ENCODE data around the gene ACTBL2. TPM values are rescaled to one million over a fixed set of nuclear protein-coding genes. Genes with fewer than 3 reads are reported as not detected.

The ACTBL2 gene
- total and polyA plus RNA-seq, 4 donors, result 0.04 to 0.29 (median 0.09) TPM; not detected in 1

GRCh38 chr5:57442080-57442839, 40.4 kb downstream of the ACTBL2 start:
- peaks cover 2 to 13% (median 7%) of the 10 kb centered on the region in 5 donors for H3K4me1 ChIP-seq (ENCODE audit: control insufficient read depth in 5 of 5, insufficient read depth in 5 of 5, low read length in 5 of 5)
- 80 to 92% methylated on average over 4 of the region's 4 CpGs for WGBS, 2 donors
- peak overlapping the region in 1 of 2 donors; percentile 7 for H3K27ac ChIP-seq (ENCODE audit: low read depth in 1 of 2, low read length in 1 of 2)
- peaks cover 0 to 1% (median 0%) of the 10 kb centered on the region in 4 donors for H3K9me3 ChIP-seq (ENCODE audit: control insufficient read depth in 4 of 4, insufficient read depth in 3 of 4, low read length in 3 of 4)
- H3K9ac ChIP-seq (ENCODE audit: insufficient read depth in 1 of 2, low read length in 2 of 2), result no peak overlapping the region
- no peaks in the 10 kb centered on the region for H3K36me3 ChIP-seq (ENCODE audit: control insufficient read depth in 4 of 4, insufficient read depth in 4 of 4, low read length in 4 of 4)
- ATAC-seq (ENCODE audit: insufficient read depth, low FRiP score), result no peak
- DNase-seq, result no peak
- TF ChIP-seq CTCF (IDR thresholded peaks at IDR 0.05; ENCODE audit: control extremely low read depth, extremely low read depth), result no peak
- no peak overlapping the region for H3K4me3 ChIP-seq
- H3K27me3 ChIP-seq (ENCODE audit: control insufficient read depth in 3 of 3, insufficient read depth in 3 of 3, low read length in 2 of 3), result no peaks in the 10 kb centered on the region

GRCh38 chr5:57441557-57441956, 41.1 kb downstream of the ACTBL2 start:
- no peaks in the 10 kb centered on the region for H3K36me3 ChIP-seq (ENCODE audit: control insufficient read depth in 4 of 4, insufficient read depth in 4 of 4, low read length in 4 of 4)
- DNase-seq (no peak), ATAC-seq (ENCODE audit: insufficient read depth, low FRiP score) (no peak)
- TF ChIP-seq CTCF (IDR thresholded peaks at IDR 0.05; ENCODE audit: control extremely low read depth, extremely low read depth), result no peak
- no peaks in the 10 kb centered on the region for H3K27me3 ChIP-seq (ENCODE audit: control insufficient read depth in 3 of 3, insufficient read depth in 3 of 3, low read length in 2 of 3)
- H3K27ac ChIP-seq (ENCODE audit: low read depth in 1 of 2, low read length in 1 of 2), result no peak overlapping the region
- H3K4me1 ChIP-seq (ENCODE audit: control insufficient read depth in 5 of 5, insufficient read depth in 5 of 5, low read length in 5 of 5), result peaks cover 2 to 13% (median 7%) of the 10 kb centered on the region in 5 donors
- H3K9me3 ChIP-seq (ENCODE audit: control insufficient read depth in 4 of 4, insufficient read depth in 3 of 4, low read length in 3 of 4), result peaks cover 0 to 1% (median 0%) of the 10 kb centered on the region in 4 donors
- WGBS, 2 donors, result 62 to 68% methylated on average over 2 of the region's 2 CpGs
- H3K4me3 ChIP-seq, result no peak overlapping the region
- H3K9ac ChIP-seq (ENCODE audit: insufficient read depth in 1 of 2, low read length in 2 of 2), result no peak overlapping the region

- Histone ChIP-seq H3K9me3 (ENCODE audit: control insufficient read depth in 4 of 4, insufficient read depth in 3 of 4, low read length in 3 of 4) (peaks cover 0 to 1% (median 0%) of the 10 kb centered on the region in 4 donors), H3K9ac (ENCODE audit: insufficient read depth in 1 of 2, low read length in 2 of 2) (no peak overlapping the region), H3K4me1 (ENCODE audit: control insufficient read depth in 5 of 5, insufficient read depth in 5 of 5, low read length in 5 of 5) (peaks cover 2 to 15% (median 8%) of the 10 kb centered on the region in 5 donors), H3K27me3 (ENCODE audit: control insufficient read depth in 3 of 3, insufficient read depth in 3 of 3, low read length in 2 of 3) (no peaks in the 10 kb centered on the region), H3K36me3 (ENCODE audit: control insufficient read depth in 4 of 4, insufficient read depth in 4 of 4, low read length in 4 of 4) (no peaks in the 10 kb centered on the region), H3K27ac (ENCODE audit: low read depth in 1 of 2, low read length in 1 of 2) (no peak overlapping the region), H3K4me3 (no peak overlapping the region)
- WGBS, 2 donors, result 78 to 85% methylated on average over 2 of the region's 2 CpGs
- TF ChIP-seq CTCF (IDR thresholded peaks at IDR 0.05; ENCODE audit: control extremely low read depth, extremely low read depth), result no peak
- DNase-seq (no peak), ATAC-seq (ENCODE audit: insufficient read depth, low FRiP score) (no peak)
Measured at GRCh38 chr5:57439601-57440000, 43.0 kb downstream of the ACTBL2 start.

Data from lung (tissue), 12 donors.